Activated CD4-positive, alpha-beta T cell treated with anti-CD3 and anti-CD28 coated beads, Interleukin-2, amount 50 U/mL, for 4 hours (primary cell): ENCODE data around the gene MOK.
"Not testable (repeated sequence)": the region's sequence is repeated elsewhere in the genome, so short reads cannot be mapped to it uniquely, and the experiment has no call there.

Experiments used
- DNase-seq, 2 experiments: peaks; one replicate each; pipeline ENCODE4 v3.0.0-alpha.2; 2020

Gene MOK

DNA sequence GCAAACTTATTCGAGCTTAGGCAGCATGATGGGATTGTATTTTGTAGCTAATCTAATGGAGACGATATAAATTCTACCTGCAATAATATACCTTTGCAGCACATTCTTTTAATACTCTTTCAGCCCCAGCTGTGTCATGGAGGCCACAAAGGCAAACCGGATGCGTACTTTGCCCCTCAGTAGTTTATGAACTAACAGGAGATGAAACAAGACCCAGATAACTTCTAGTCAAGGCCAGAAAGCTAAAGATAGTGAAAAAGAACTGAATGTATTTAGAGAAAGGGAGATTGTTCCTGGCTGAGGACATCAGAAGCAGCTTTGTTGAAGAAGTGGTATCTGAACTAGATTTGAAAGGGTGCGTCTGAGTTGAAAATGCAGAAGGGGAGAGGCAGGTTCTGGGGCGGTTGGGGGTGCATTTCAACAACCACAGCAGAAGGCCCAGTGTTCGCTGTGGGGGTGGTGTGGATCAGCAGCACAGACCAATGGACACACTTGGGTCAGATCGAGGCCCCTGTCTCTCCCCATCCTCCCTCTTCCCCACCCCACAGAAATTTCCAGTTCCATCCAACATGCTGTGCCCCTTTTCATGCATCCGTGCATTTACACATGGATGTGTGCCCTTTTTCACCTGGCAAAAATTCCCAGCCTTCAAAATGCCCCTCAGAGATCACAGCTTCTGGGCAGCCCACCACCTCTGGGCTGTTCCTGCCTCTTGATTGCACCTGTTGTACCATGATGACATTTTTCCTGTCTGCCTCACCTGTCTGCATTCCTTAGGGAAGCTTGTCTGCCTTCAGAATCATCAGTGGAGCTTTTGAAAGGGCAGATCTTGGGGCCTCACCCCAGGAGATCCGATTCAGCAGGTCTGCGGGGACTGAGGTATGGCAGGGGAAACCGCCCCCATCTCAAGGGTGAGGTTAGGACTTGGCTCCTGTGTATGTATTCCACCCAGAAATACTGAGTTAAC, 16.8 kb upstream of the MOK start:
- DNase-seq, result no peak

DNA sequence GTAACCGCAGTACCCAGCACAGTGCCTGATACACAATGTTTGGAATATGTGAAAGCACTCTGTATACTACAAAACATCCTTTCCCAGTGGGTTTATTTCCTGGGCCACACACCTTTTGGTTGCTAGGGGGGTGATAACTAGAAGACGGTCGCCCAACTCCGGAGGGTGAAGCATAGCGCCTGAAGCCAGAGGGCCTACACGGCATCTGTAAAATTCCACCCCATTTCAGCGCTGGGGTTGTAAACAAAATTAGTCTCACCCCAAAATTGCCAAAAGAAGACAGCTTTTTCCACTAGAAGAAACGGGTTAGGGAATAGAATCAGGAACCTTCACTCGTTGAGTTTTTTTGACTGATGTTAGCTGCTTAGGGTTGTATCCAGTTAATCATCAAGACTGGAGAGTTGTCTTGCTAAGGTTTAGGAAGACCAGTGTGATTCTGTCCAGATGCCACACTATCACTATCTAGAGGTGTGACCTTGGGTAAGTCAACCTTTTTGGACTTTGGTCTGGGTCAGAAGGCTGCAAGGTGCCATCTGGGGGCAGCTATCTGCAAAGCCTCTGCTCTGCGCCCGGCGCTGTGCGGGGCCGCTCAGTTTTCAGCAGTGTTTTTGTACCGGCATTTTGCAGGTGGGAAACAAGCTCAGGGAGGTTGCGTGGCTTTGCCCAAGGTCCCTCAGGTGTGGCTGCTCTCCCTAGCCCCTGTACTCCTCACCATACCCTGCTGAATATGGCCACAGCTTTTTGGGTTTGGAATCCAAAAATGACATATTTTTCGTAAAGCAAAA, 15.9 kb upstream of the MOK start:
- no peak for DNase-seq

DNA sequence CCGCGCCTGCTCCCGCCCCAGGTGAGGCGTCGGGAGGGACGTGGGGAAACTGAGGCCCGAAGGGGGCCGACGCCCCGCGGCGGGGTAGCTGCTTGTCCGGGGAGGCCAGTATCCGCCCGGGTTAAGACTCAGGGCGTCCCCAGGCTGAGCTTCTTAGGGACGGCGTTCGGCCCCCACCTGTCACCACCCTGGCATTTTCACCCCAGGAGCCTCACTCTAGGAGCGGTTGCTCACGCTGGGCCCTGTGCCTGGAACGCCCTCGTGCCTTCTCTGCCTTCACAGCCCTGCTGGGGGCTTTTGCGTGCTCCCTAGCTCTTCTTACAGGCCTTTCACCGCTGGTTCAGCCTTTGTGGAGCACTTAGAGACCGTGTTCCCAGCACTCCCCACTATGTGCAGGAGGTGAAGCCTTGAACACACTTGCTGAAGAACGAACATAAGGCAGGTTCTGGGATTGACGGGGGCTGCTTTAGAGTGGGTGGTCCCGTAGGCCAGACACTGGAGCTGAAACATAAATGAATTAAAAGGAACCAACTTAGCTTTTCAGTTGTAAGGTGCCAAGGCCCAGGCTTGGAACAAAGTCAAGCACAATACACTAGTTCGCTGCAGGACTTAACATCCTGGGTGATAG, 15.2 kb upstream of the MOK start:
- peak; percentile 39 to 53 for DNase-seq

DNA sequence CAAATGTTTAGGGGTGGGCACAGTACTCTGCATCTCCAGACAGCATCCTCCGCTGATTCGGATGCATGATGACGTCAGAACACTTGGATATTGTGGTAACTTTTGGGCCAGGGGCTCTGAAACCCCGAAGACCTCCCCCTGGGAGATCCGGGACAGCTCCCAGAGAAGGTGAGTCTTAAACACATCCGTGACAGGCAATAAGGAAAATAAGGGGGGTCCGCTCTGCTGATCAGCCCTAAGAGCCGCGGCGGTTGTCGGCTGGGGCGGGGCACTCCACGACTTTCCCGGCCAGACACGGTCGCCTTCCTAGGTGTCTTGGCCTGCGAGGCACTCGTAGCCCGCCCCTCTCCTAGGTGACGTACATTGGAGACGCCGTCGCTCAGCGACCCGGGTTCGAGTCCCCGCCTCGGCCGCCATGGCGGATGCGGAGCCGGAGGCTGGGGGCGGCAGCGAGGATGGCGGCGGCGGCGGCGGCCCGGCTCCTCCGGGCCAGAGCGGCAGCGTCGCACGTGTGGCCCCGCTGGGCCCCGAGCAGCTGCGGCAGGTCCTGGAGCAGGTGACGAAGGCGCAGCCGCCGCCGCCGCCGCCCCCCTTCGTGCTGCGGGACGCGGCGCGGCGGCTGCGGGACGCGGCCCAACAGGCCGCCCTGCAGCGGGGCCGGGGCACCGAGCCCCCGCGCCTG, 14.5 kb upstream of the MOK start, which contains the start of gene ZNF839:
ZNF839 (plus strand) TSS at position 396 of the 682 bp plus-strand sequence; CDS start at position 416, 20 bp downstream.
- peak; percentile 94 for DNase-seq

DNA sequence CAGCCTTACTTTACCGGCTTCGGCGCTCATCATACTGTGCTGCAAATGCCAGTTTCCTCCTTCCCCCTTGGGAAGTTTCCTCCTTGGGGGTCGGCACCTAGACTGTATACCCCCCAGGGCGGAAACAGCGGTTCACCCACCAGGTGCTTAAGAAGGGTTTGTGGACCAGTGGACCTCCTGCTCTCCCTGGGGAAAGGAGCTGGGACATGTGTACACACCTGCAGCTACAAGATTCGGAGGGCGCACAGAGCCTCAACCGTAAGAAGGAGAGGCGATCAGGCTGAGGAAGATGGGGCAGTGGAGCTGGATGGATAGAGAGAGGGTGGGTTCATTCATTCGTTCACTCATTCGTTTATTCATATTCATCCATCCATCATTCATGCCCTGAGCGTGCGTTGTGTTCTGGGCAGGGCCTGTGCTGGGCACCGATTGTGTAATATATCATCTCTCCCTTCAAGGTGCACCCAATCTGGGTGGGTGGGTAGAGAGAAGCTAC, 13.9 kb upstream of the MOK start:
- DNase-seq, result no peak

DNA sequence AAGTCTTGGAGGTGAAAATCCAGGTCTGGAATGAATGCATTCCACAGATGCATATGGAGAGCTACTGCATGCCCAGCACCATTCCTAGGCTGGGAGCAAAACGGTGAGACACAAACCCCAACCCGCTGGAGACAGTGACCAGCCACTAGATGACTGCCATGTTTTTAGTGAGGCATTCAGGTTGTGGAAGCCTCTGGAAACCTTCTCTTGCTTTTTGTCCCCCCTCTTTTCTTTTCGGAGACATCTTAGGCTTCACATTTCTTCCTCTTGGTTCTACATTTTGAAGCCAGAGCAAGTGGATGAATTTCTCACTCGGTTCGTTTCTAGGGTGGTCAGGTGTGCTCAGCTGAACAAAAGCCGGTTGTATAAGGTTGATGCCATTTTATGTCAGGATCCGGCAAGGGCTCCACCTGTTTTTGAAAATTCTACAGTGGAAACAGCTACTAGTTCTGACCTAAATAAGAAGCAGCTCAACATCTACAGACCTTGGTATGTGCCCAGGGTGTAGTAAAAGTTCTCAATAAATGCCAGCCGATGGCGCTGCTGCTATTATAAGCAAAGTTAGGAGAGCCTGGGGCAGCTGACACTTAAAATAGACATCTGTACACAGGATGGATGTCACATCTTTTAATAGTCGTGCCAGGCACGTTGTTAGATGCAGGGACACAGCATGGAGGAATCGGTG, 12.7 kb upstream of the MOK start:
- DNase-seq, result no peak

DNA sequence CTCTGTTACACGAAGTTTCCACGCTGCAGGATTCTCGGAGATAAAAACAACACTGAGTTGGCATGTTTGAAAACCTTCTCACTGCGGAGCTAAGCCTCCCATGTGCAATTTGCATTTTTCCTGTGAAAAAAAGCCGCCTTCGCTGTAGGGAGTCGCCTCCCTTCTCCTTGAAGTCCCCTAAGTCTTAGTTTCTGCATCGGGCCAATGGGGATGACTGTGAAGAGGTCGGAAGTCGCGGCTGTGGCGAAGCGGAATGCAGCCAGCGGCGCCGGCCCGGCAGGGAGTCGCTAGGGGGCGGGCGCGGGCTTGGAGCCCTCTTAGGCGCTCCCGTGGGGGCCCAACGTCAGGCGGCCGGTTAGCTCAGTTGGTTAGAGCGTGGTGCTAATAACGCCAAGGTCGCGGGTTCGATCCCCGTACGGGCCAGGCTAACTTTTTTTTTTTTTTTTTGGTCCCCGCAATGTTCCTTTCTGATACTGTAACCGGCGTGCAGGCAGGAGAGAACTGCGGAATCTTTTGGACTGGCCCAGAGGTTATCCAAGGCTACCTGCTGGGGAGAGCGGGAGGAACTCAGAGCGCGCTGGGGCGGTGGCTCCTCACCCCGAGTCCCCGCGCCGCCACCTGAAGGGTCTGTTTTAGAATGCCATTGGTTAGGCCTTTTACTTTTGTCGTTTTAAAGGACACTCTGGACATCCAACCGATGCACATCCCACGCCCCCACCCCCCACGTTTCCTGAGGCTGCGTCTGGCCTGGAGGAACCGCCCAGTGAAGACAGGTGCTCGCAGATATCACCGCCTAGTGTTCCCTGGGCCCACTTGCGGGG, 12.0 kb upstream of the MOK start:
- peak; percentile 89 to 91 for DNase-seq

DNA sequence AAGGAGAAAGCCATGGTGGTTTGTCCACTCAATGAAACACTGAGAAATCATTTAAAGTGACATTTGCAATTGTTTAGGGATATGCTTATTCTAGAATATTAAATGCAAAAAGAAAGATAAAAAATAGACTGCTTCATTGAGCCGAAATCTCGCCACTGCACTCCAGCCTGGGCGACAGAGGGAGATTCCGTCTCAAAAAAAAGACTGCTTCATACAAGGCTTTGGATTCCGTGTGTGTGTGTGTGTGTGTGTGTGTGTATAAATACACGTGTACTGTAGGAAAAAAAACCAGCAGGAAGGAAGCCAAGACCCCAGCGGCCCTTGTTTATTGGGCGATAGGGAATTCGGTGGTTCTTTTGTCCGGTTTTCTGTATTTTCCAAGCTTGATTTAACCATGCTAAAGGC, 11.4 kb upstream of the MOK start:
- no peak for DNase-seq

DNA sequence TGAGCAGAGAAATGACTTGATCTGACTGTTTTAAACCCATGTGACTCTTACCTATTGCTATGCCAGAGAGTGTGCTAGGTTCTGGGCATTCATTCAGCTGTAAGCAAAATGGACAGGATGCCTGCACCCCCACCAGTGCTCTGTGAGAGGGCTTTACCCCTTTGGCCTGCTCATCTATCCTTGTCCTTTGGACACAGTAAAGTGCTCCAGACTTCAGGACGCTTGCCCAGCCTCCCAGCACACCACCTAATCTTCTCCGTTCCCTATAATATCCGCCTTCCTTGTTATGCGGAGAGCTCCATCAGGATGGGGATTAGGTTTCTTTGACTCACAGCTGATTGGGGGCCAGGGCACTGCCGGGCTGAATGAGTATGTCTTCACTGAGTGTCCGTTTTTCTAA, 10.2 kb upstream of the MOK start:
- DNase-seq, result no peak

DNA sequence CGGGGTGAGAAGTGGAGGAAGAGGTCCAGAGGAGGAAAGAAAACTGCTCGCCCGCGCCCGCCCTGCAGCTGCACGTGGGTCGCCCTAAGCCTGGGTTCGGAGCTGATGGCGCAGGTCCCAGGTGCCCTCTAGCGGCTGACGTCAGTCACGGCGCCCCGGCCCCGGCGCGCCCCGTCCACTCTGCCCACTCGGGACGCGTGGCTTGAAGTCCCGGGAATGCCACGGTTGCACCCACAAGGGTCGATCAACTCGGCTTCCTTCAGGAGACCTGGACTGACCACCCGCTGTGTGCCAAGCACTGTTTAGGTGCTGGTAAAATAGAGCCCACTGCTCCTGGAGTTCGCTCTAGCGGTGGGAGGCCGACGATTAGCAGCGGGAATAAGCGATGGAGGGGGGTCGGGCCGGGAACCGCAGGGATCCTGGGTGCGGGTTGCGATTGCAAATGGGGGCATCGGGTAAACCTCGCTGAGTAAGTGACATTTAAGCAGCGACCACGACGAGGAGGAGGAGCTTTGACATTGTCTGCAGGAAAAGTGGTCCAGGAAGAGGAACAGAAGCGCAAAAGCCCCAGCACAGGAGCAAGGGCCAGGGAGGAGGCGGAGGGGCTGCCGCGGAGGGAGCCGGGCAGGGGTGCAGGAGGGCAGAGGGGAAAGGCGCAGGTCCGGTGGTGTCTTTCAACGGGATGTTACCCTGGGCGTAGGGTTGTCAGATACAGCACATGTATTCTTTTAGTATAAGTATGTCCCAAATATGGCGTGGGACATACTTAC, 9.5 kb upstream of the MOK start:
- DNase-seq, result peak; percentile 71 to 73

DNA sequence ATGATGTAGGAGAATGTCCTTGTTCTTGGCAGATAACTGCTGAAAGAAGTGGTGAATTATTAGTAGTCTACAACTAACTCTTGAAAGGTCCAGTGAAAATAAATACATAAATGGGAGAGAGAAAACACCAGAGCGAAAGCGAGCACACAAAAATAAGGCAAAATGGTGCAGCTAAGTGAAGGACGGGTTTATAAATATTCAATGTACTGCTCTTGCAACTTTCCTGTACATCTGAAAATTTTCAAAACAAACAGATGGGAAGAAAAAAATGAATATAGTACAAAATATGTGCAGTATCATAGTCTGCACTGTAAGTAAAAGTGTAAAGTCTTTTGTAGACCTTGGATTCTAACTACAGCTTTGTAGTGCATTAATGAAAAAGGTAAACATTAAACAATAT, 1.3 kb downstream of the MOK start:
- DNase-seq, result no peak

DNA sequence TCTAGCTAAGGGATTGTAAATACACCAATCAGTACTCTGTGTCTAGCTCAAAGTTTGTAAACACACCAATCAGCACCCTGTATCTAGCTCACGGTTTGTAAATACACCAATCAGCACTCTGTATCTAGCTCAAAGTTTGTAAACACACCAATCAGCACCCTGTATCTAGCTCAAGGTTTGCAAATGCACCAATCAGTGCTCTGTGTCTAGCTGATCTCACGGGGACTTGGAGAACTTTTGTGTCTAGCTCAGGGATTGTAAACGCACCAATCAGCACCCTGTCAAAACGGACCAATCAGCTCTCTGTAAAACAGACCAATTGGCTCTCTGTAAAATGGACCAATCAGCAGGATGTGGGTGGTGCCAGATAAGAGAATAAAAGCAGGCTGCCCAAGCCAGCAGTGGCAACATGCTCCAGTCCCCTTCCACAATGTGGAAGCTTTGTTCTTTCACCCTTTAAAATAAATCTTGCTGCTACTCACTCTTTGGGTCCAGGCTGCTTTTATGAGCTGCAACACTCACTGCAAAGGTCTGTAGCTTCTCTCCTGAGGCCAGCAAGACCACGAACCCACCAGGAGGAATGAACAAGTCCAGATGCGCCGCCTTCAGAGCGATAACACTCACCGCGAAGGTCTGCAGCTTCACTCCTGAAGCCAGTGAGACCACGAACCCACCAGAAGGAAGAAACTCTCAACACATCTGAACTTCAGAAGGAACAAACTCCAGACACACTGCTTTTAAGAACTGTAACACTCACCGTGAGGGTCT, 6.5 kb downstream of the MOK start:
- not testable (repeated sequence) for DNase-seq

DNA sequence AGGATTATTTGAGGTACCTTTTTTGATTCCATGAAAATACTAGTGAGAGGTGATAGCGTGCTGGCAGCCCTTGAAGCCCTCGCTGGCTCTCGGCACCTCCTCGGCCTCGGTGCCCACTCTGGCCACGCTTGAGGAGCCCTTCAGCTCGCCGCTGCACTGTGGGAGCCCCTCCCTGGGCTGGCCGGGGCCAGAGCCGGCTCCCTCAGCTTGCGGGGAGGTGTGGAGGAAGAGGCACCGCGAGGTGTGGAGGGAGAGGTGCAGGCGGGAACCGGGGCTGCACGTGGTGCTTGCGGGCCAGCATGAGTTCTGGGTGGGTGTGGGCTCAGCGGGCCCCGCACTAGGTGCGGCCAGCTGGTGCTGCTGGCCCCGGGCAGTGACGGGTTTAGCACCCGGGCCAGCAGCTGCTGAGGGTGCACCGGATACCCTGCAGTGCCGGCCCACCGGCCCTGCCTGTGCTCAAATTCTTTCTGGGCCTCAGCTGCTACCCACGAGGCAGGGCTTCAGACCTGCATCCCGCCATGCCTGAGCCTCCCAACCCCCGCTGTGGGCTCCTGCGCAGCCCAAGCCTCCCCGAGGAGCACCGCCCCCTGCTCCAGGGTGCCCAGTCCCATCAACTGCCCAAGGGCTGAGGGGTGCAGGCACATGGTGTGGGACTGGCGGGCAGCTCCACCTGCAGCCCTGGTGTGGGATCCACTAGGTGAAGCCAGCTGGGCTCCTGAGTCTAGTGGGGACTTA, 7.4 kb downstream of the MOK start:
- DNase-seq, result no peak

DNA sequence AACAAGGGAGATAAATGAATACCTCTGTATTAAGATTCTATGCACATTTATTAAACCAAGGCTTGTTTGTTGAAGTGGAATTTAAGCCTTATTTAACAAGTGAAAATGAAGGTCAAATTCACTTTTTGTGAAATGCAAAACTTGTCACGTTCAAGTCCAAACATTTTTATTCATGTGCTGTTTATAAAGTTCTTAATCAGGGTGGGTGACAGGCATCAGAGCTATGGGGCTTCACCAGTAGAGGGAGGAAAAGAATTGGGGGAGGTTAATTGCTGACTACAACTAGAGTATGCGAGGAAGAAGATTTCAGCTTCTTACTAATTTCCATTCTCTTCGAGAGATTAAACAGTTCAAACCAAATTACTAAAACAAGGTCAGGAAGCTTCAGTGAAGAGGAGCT, 9.7 kb downstream of the MOK start:
- no peak for DNase-seq

DNA sequence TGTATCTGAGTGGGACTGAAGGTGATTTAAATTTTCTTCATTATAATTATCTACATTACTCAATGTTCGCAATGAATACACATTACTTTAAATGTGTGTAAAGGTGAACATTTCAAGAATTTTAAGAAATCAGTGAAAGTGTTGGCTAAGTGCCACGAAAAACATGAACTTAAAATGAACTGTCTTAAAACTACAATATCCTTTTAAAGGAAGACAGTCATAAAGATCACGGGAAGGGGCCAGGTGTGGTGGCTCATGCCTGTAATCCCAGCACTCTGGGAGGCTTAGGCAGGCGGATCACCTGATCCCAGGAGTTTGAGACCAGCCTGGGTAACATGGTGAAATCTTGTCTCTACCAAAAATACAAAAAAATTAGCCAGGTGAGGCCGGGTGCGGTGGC, 11.2 kb downstream of the MOK start:
- DNase-seq, result no peak

DNA sequence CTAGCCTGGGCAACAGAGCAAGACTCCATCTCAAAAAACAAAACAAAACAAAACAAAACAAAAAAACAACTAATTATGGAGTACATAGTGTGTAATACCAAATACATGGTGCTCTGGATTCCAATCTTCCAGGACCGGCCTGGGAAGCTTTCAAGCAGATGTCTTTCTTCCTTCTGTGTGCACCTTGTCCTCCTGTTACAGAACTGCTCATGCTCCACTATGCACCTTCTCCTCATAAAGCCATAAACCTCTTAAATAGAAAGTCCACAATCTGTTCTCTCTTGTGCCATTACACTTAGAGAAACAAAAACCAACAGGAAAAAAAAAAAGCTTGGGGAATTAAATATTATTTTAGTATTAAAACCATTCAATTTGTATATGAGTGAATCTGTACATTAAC, 12.5 kb downstream of the MOK start:
- no peak for DNase-seq

DNA sequence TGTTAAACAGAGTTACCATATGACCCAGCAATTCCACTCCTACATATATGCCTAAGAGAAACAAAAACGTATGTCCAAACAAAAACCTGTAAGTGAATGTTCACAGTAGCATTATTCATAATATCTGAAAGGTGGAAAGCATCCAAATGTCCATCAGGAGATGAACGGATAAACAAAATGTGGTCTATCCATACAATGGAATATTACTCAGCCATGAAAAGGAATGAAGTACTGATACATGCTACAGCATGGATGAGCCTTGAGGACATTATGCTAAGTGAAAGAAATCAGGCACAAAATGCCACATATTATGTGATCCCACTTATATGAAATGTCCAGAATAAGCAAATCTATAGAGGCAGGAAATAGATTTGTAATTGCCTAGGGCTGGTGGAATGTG, 16.8 kb downstream of the MOK start:
- no peak for DNase-seq

DNA sequence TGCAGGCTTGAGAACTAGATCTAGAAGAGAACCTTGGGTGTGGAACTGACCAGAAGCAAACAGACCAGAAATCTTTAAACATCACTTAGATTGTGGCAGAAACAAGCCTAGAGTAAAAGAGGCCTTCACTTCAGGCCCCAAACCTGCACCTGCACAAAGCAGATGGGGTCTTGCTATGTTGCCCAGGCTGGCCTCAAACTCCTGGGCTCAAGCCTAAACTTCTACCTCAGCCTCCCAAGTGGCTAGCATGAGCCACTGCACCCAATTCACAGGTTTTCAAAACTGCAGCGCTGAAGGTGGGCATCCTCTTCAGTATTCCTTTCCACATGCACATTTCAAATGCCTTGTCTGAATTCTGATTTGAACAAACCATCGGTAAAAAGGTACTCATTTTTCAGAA, 19.9 kb downstream of the MOK start:
- DNase-seq, result no peak

DNA sequence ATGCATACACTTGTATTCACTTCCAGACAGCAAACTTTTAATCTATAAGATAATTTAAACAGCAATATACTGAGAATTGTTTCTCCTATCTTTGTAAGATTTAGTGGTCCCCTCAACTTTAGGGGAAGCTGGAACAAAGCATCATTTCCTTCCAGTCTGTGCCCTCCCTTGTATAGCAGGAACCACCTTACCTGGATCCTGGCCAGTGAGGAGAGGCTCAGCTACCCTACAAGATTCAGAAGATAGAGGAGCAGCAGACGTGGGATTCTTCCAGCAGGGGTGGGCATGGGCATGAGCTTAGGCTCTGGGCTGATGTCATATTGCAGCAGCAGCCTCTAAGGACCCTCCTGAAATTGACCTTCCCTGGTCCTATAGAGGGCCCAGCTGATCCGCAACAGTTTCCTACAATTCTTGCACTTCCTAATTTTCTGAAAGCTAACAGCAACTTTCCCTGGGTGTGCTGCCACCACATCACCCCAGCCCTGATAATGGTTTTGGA, 21.3 kb downstream of the MOK start:
- no peak for DNase-seq
